T-cell (primary cell): ENCODE measurements around the gene SAMD7. TPM values are rescaled to one million over a fixed set of nuclear protein-coding genes. Genes with fewer than 3 reads are reported as not detected.

Experiments
- ATAC-seq, 4 experiments: fragments of 200-7000 bp in 3 of 4; fragments of 150-1000 bp in 1 of 4; cut with Tn5 transposase; replicated peaks in 1 of 4; 1 replicate in 3 of 4; 2 replicates in 1 of 4; pipeline ENCODE4 v1.10.0; 2021; ENCODE audit warnings: moderate library complexity in 3 of 4, mild to moderate bottlenecking in 2 of 4, moderate number of reproducible peaks in 1 of 4
- CTCF ChIA-PET, 2 donors: fragments of 300-600 bp; sonication (Branson Sonifier 250); formaldehyde crosslinking; loops; one replicate each; lab custom pipeline; 2022; ENCODE audit warnings: antibody characterized with exemption in 2 of 2; lab: Charles Lee
- POLR2A ChIA-PET, 2 donors: fragments of 300-600 bp; sonication (Branson Sonifier 250); formaldehyde crosslinking; loops; one replicate each; lab custom pipeline; 2022; ENCODE audit warnings: antibody characterized with exemption in 2 of 2; lab: Charles Lee
- DNase-seq, 35 experiments: peaks; one replicate each; pipeline versions ENCODE4 v3.0.0 to v3.0.0-alpha.2; 2013 to 2023
- H3K27ac ChIP-seq: one replicate; pipeline ENCODE4 v1.5.1; 2013; ENCODE audit warnings: low read length
- H3K27me3 ChIP-seq, 2 experiments: replicated peaks in 1 of 2; 1 replicate in 1 of 2; 2 replicates in 1 of 2; pipeline versions ENCODE4 v1.6.1 to v1.7.0; 2013; ENCODE audit warnings: low read length in 1 of 2, mixed read lengths in 1 of 2; ENCODE audit not compliant: control insufficient read depth in 2 of 2, insufficient read depth in 2 of 2; ENCODE audit errors: extremely low read depth in 1 of 2
- H3K36me3 ChIP-seq, 2 donors: 1 replicate in 1 of 2; 2 replicates in 1 of 2; pipeline versions ENCODE4 v1.6.1 to v1.7.0; 2013; ENCODE audit warnings: low read length in 1 of 2; ENCODE audit not compliant: control insufficient read depth in 2 of 2, insufficient read depth in 1 of 2; ENCODE audit errors: extremely low read depth in 1 of 2
- H3K4me1 ChIP-seq, 2 experiments: 1 replicate in 1 of 2; 2 replicates in 1 of 2; pipeline versions ENCODE4 v1.6.1 to v1.7.0; 2013; ENCODE audit warnings: low read length in 2 of 2, mixed read lengths in 1 of 2; ENCODE audit not compliant: insufficient read depth in 2 of 2, control insufficient read depth in 1 of 2; ENCODE audit errors: extremely low read depth in 1 of 2
- H3K4me3 ChIP-seq, 2 donors: 1 replicate in 1 of 2; 2 replicates in 1 of 2; pipeline versions ENCODE4 v1.5.1 to v1.7.0; 2013; ENCODE audit warnings: mild to moderate bottlenecking in 2 of 2, low read length in 1 of 2, moderate library complexity in 1 of 2; ENCODE audit not compliant: control insufficient read depth in 1 of 2; ENCODE audit errors: extremely low read depth in 1 of 2
- H3K9me3 ChIP-seq: 2 replicates; pipeline ENCODE4 v1.7.0; 2013
- H3K27ac Mint-ChIP-seq, 2 donors: one replicate each; pipeline ENCODE4 v1.8.0; 2020 to 2021; ENCODE audit warnings: mild to moderate bottlenecking in 2 of 2, mixed read lengths in 2 of 2
- H3K27me3 Mint-ChIP-seq, 2 donors: one replicate each; pipeline ENCODE4 v1.8.0; 2021 to 2022; ENCODE audit warnings: mixed read lengths in 2 of 2
- H3K36me3 Mint-ChIP-seq: one replicate; pipeline ENCODE4 v1.8.0; 2021; ENCODE audit warnings: mixed read lengths
- H3K4me1 Mint-ChIP-seq, 3 donors: one replicate each; pipeline ENCODE4 v1.8.0; 2020 to 2022; ENCODE audit warnings: mixed read lengths in 3 of 3, mild to moderate bottlenecking in 1 of 3
- H3K4me3 Mint-ChIP-seq, 3 donors: one replicate each; pipeline ENCODE4 v1.8.0; 2020 to 2022; ENCODE audit warnings: mild to moderate bottlenecking in 3 of 3, mixed read lengths in 3 of 3, moderate library complexity in 3 of 3
- H3K9me3 Mint-ChIP-seq, 3 donors: one replicate each; pipeline ENCODE4 v1.8.0; 2020 to 2022; ENCODE audit warnings: mixed read lengths in 3 of 3
- WGBS: methylation state at CpG from one replicate; pipeline ENCODE4 v1.1.5; 2013; ENCODE audit warnings: missing lambda C conversion rate; ENCODE audit not compliant: insufficient coverage; 5-methylcytosine and 5-hydroxymethylcytosine counted together
- total RNA-seq, 35 experiments: library from RNA in 6 of 35; stranded (reverse) in 6 of 35; fragments of 120-200 nt in 1 of 35; gene quantifications; one replicate each; pipeline versions ENCODE4 v1.2.1 to v1.2.4 and lab custom pipeline; 2013 to 2026

SAMD7 gene
- total RNA-seq, 5 donors from 2014 or later (not counting 1 experiment from before 2014, with no cell fraction given) = not detected

- ChIA-PET CTCF (no interaction called here), POLR2A (no interaction called here)
- H3K27me3 ChIP-seq = peaks cover 0 to 4% of the 10 kb centered on the region in 2 experiments
- peaks cover 0 to 3% of the 10 kb centered on the region in 2 donors for H3K27me3 Mint-ChIP-seq
- DNase-seq (no peak), ATAC-seq (no peak)
- H3K4me1 ChIP-seq = peaks cover 25 to 37% of the 10 kb centered on the region in 2 experiments
- H3K36me3 Mint-ChIP-seq = no peaks in the 10 kb centered on the region
- peaks cover 43 to 48% (median 43%) of the 10 kb centered on the region in 3 donors for H3K4me1 Mint-ChIP-seq
- no peak overlapping the region for H3K4me3 Mint-ChIP-seq
- H3K36me3 ChIP-seq = no peaks in the 10 kb centered on the region
- H3K27ac Mint-ChIP-seq = no peak overlapping the region
- H3K9me3 ChIP-seq = no peaks in the 10 kb centered on the region
- H3K4me3 ChIP-seq = no peak overlapping the region
- H3K27ac ChIP-seq = no peak overlapping the region
- 92% methylated on average over 1 of the region's 2 CpGs for WGBS
- H3K9me3 Mint-ChIP-seq = no peaks in the 10 kb centered on the region
These were observed 43.0 kb upstream of the SAMD7 start for GRCh38 chr3:169868369-169868768.

GRCh38 chr3:169869484-169870220 lies 41.7 kb upstream of the SAMD7 start, which contains the start of gene LRRC31:
Gene LRRC31, minus strand, starts transcription at chr3:169869935. Its CDS starts 128 bp downstream, at chr3:169869807.
- peak within 1 kb of the TSS in 1 of 3 donors; percentile 9 for H3K4me3 Mint-ChIP-seq
- no CpG with 5 or more reads among the region's 2 CpGs for WGBS

DNA sequence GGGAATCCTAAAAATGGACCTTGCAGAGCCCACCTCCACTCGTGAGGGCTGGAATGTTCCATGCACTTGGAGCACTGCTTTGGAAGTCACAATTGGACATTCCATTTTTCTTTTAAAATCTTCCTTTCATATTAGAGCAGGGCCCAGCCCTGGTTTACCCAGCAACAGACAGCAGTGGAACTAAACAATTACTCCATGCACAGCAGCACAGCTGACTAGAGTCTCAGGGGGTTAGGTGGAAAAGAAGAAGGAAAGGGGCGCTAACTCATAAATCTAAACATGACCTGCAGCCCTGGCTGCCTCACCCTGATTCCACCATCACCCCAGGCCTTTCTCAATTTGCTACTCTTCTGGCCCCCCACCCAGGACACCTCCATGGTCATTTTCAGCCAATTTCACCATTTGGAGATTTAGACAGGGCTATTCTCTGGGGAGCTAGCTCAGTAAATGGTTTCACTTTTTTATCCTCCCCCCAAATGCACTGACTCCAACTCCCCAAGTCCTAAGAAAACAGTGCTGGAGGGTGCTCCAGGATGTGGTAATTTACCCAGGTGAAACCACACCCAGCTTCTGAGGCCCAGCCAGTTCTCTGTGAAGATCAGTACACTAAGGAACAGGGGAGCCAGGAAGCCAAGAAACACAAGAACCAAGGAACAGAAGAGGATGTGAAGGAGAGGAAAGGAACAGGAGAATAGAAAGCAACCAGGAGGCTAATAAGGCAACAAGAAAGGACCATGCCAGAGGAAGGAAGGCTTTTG lies 40.1 kb upstream of the SAMD7 start:
- no peaks in the 10 kb centered on the region for H3K36me3 ChIP-seq
- H3K9me3 ChIP-seq = no peaks in the 10 kb centered on the region
- H3K27ac Mint-ChIP-seq = peak overlapping the region; percentile 36 to 75
- WGBS = 63% methylated on average over 1 of the region's 2 CpGs
- H3K27ac ChIP-seq = no peak overlapping the region
- H3K4me3 ChIP-seq = peak overlapping the region in 1 of 2 donors; percentile 20
- H3K4me1 ChIP-seq = peaks cover 9 to 13% of the 10 kb centered on the region in 2 experiments
- peaks cover 0 to 3% of the 10 kb centered on the region in 2 experiments for H3K27me3 ChIP-seq
- no peaks in the 10 kb centered on the region for H3K36me3 Mint-ChIP-seq
- ChIA-PET POLR2A (interaction anchor here in 1 of 2 donors (0.6 kb wide), 1 partner anchor 584 kb away, joined by 3 read pairs; no protein-coding TSS in a partner anchor), CTCF (interaction anchor here (0.5 to 1.6 kb wide), 4 partner anchors 15 to 155 kb away, joined by 4 to 6 read pairs (median 5); no protein-coding TSS in a partner anchor)
- peak in 16 of 35 experiments; percentile 3 to 31 (median 8) for DNase-seq
- H3K4me3 Mint-ChIP-seq = peak overlapping the region in 1 of 3 donors; percentile 63
- H3K4me1 Mint-ChIP-seq = peaks cover 20 to 24% (median 21%) of the 10 kb centered on the region in 3 donors
- peak; percentile 61 to 89 (median 84) for ATAC-seq
- peaks cover 0 to 3% of the 10 kb centered on the region in 2 donors for H3K27me3 Mint-ChIP-seq
- no peaks in the 10 kb centered on the region for H3K9me3 Mint-ChIP-seq

More at GRCh38 chr3:169869484-169870220, 41.7 kb upstream of the SAMD7 start, which contains the start of gene LRRC31:
- Histone ChIP-seq H3K36me3 (no peaks in the 10 kb centered on the region), H3K4me3 (no peak within 1 kb of the TSS), H3K9me3 (no peaks in the 10 kb centered on the region), H3K27ac (no peak within 1 kb of the TSS), H3K27me3 (peaks cover 0 to 4% of the 10 kb centered on the region in 2 experiments), H3K4me1 (peaks cover 20 to 25% of the 10 kb centered on the region in 2 experiments)
- Mint-ChIP-seq H3K9me3 (no peaks in the 10 kb centered on the region), H3K27ac (peak within 1 kb of the TSS; percentile 25 to 62), H3K36me3 (no peaks in the 10 kb centered on the region), H3K27me3 (peaks cover 0 to 1% of the 10 kb centered on the region in 2 donors), H3K4me1 (peaks cover 32 to 37% (median 32%) of the 10 kb centered on the region in 3 donors)
- CTCF ChIA-PET = interaction anchor here in 1 of 2 donors (1.6 kb wide), 1 partner anchor 13 kb away, joined by 4 read pairs; no protein-coding TSS in a partner anchor
- ATAC-seq = no peak
- no peak for DNase-seq
- POLR2A ChIA-PET = no interaction called here

- Histone ChIP-seq H3K4me3 (no peak overlapping the region), H3K4me1 (peaks cover 2 to 5% of the 10 kb centered on the region in 2 experiments), H3K27me3 (peaks cover 0 to 12% of the 10 kb centered on the region in 2 experiments), H3K27ac (no peak overlapping the region), H3K36me3 (no peaks in the 10 kb centered on the region), H3K9me3 (no peaks in the 10 kb centered on the region)
- CTCF ChIA-PET = no interaction called here
- ATAC-seq (no peak), DNase-seq (no peak)
- POLR2A ChIA-PET = no interaction called here
- Mint-ChIP-seq H3K4me3 (no peak overlapping the region), H3K4me1 (peaks cover 1 to 13% (median 9%) of the 10 kb centered on the region in 3 donors), H3K36me3 (no peaks in the 10 kb centered on the region), H3K9me3 (no peaks in the 10 kb centered on the region), H3K27ac (no peak overlapping the region), H3K27me3 (peaks cover 0 to 3% of the 10 kb centered on the region in 2 donors)
- 70% methylated on average over 3 of the region's 8 CpGs for WGBS
These were observed 32.3 kb upstream of the SAMD7 start for GRCh38 chr3:169879013-169879557.

GRCh38 chr3:169879845-169880575 lies 31.4 kb upstream of the SAMD7 start:
- CTCF ChIA-PET = interaction anchor here in 1 of 2 donors (0.6 kb wide), 1 partner anchor 11 kb away, joined by 6 read pairs; no protein-coding TSS in a partner anchor
- H3K36me3 Mint-ChIP-seq = no peaks in the 10 kb centered on the region
- H3K27me3 Mint-ChIP-seq = no peaks in the 10 kb centered on the region
- no peak overlapping the region for H3K4me3 Mint-ChIP-seq
- no peaks in the 10 kb centered on the region for H3K9me3 Mint-ChIP-seq
- POLR2A ChIA-PET = no interaction called here
- WGBS = 64% methylated on average over 2 of the region's 3 CpGs
- H3K4me1 ChIP-seq = peaks cover 2 to 5% of the 10 kb centered on the region in 2 experiments
- no peaks in the 10 kb centered on the region for H3K9me3 ChIP-seq
- ATAC-seq (no peak), DNase-seq (no peak)
- H3K4me3 ChIP-seq = no peak overlapping the region
- no peaks in the 10 kb centered on the region for H3K36me3 ChIP-seq
- peaks cover 0 to 12% of the 10 kb centered on the region in 2 experiments for H3K27me3 ChIP-seq
- H3K27ac Mint-ChIP-seq = no peak overlapping the region
- H3K4me1 Mint-ChIP-seq = peaks cover 1 to 13% (median 9%) of the 10 kb centered on the region in 3 donors
- H3K27ac ChIP-seq = no peak overlapping the region
